Activated CD8-positive, alpha-beta T cell treated with anti-CD3 and anti-CD28 coated beads, Interleukin-2, amount 10 ng/mL, durations not matched to agents 7 days and 5 days (primary cell): Measurements from ENCODE around the gene TACC2. TPM values are rescaled to one million over a fixed set of nuclear protein-coding genes. Genes with fewer than 3 reads are reported as not detected.

ENCODE experiments used
- ATAC-seq: fragments of 150-1000 bp; cut with Tn5 transposase; one replicate; pipeline ENCODE4 v1.10.0; 2021; ENCODE audit warnings: moderate library complexity
- CTCF ChIA-PET: fragments of 350-600 bp; sonication (Branson Sonifier 250); formaldehyde crosslinking; loops from one replicate; lab custom pipeline; 2021; ENCODE audit warnings: antibody characterized with exemption; lab: Charles Lee
- POLR2A ChIA-PET: fragments of 350-600 bp; sonication (Branson Sonifier 250); formaldehyde crosslinking; loops from one replicate; lab custom pipeline; 2021; ENCODE audit warnings: antibody characterized with exemption; lab: Charles Lee
- DNase-seq: peaks from one replicate; pipeline ENCODE4 v3.0.0-alpha.2; 2020
- H3K27ac Mint-ChIP-seq: one replicate; pipeline ENCODE4 v1.8.0; 2021; ENCODE audit warnings: mild to moderate bottlenecking, mixed read lengths
- H3K27me3 Mint-ChIP-seq: one replicate; pipeline ENCODE4 v1.8.0; 2021; ENCODE audit warnings: low read depth, mixed read lengths
- H3K36me3 Mint-ChIP-seq: one replicate; pipeline ENCODE4 v1.8.0; 2021; ENCODE audit warnings: low read depth, mixed read lengths
- H3K4me1 Mint-ChIP-seq: one replicate; pipeline ENCODE4 v1.8.0; 2021; ENCODE audit warnings: low read depth, mixed read lengths
- H3K4me3 Mint-ChIP-seq: one replicate; pipeline ENCODE4 v1.8.0; 2021; ENCODE audit warnings: mild to moderate bottlenecking, mixed read lengths
- H3K9me3 Mint-ChIP-seq: one replicate; pipeline ENCODE4 v1.8.0; 2022; ENCODE audit warnings: mixed read lengths; ENCODE audit not compliant: insufficient read depth
- total RNA-seq, 2 experiments: library from RNA; stranded (reverse); gene quantifications; one replicate each; pipeline ENCODE4 v1.2.3, GENCODE V29; 2021

TACC2 gene
- total RNA-seq, 2 experiments from 2014 or later, result not detected

DNA sequence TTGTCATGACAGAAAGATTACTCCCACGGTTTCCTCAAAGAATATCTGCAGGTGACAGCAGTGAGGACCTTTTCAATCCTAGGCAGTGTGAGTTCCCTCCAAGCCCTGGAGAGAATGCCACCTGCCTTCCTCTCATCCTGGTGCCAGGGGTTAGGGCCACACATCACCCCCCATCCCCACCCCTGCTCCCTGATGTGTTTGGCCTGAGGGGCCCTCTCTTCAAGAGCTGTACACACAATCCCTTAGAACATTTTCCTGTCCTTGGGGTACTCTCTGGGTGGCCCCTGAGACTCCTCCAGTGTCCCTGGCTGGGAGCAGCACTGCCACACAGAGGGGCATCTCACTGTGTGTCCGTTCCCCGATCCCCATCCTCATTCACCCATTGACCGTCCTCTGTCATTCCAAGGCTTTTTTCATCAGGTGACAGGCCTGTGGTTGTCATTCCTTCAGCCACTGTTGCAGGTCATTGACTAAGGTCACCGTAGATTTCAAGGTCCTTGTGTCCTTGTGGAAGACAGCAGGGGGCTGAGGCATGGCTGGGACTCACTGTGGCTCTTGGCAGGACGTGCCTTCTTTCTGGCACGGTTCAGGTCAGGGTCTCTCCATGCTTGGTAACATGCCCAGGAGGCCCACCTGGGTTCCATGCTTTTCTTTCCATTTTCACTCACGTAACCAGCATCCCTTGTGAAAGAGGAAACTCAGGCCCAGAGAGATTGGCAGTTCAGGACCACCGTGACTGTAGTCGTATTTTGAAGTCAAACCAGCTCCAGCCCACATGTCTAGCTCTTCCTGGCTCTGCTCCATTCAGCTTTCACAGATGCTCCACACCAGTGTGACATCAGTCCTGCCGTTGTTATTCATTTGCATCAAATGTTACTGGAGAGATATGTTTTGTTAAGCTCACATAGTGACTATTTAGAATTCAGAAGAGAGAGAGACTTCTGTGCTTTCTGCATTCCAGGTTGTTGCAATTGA is 255.3 kb downstream of the TACC2 start:
- H3K27me3 Mint-ChIP-seq, result no peaks in the 10 kb centered on the region
- no peaks in the 10 kb centered on the region for H3K36me3 Mint-ChIP-seq
- ChIA-PET CTCF (no interaction called here), POLR2A (no interaction called here)
- H3K4me1 Mint-ChIP-seq, result no peaks in the 10 kb centered on the region
- no peak overlapping the region for H3K27ac Mint-ChIP-seq
- DNase-seq, result no peak
- no peak for ATAC-seq
- H3K9me3 Mint-ChIP-seq, result no peaks in the 10 kb centered on the region
- H3K4me3 Mint-ChIP-seq, result no peak overlapping the region

DNA sequence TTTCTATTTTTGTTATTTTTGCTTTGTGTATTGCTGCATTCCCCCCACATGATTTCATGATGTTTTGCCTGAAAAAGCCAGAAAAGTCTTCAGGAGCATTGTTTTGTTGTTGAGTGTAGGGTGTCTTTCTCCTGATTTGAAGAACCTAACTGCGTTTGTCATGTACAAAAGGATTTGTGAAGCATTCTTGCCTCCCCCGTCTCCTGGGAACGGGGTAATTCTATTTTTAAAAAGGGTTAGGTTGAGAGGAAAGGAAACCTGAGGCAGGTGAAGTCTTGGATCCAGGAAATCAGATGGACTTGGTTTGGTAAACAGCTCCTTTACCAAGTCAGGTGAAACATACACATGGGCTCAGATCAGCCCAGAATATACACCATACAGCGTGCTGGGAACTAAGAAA is 256.2 kb downstream of the TACC2 start:
- ChIA-PET CTCF (no interaction called here), POLR2A (no interaction called here)
- Mint-ChIP-seq H3K36me3 (no peaks in the 10 kb centered on the region), H3K27me3 (no peaks in the 10 kb centered on the region), H3K4me1 (no peaks in the 10 kb centered on the region), H3K4me3 (no peak overlapping the region), H3K27ac (no peak overlapping the region), H3K9me3 (no peaks in the 10 kb centered on the region)
- DNase-seq (no peak), ATAC-seq (no peak)

DNA sequence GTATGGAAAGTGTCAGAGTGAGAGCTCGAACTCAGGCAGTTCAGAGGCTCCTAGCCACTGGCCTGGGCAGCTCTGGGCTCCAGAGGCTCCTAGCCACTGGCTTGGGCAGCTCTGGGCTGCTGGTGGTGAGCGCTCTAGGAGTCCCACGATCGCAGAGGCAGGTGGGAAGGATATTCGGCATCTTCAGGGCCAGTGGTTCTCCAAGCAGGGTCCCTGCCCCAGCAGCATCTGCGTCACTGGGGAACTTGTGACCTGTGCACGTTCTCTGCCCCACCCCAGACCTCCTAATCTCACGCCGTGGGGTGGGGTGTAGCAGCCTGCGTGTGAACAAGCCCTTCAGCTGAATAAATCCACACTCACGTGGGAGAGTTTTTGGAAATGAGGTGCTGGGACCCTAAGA is 256.9 kb downstream of the TACC2 start:
- CTCF ChIA-PET, result no interaction called here
- H3K27ac Mint-ChIP-seq, result no peak overlapping the region

DNA sequence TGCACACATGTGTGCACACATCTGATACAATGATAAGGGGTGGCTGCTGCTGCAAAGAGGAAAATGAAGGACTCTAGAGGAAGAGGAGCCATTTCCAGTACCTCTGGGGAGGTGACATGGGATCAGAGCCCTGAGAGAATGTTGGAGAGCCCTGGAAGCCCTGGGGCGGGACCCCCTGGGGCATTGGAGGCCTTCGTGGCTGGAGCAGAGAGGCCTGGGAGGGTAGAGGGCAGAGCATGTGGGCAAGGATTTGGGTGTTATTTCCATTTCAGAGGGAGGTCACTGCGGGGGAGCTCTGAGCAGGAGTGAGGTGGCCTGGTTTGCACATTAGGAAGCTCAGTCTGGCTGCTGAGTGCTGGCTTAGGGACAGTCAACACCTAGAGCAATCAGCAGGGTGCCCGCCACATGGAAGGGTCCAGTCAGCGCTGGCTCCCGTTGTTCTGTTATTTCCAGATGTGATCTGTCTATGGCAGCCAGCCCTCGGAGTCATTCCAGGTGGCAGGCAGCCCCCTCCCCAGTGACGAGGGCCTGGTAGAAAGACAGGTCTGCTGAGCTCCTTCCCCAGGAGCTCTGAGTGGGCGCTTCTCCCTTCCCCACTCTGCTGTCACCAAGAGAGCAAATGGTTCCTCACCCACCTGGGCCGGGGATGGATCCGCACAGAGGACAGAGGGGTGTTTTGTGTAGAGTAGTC is 258.0 kb downstream of the TACC2 start:
- no peak for ATAC-seq
- POLR2A ChIA-PET, result no interaction called here

More for the DNA sequence above, 256.9 kb downstream of the TACC2 start:
- POLR2A ChIA-PET, result no interaction called here
- H3K27me3 Mint-ChIP-seq, result no peaks in the 10 kb centered on the region
- ATAC-seq (no peak), DNase-seq (no peak)
- H3K4me3 Mint-ChIP-seq, result no peak overlapping the region
- H3K4me1 Mint-ChIP-seq, result no peaks in the 10 kb centered on the region
- no peaks in the 10 kb centered on the region for H3K9me3 Mint-ChIP-seq
- no peaks in the 10 kb centered on the region for H3K36me3 Mint-ChIP-seq

DNA sequence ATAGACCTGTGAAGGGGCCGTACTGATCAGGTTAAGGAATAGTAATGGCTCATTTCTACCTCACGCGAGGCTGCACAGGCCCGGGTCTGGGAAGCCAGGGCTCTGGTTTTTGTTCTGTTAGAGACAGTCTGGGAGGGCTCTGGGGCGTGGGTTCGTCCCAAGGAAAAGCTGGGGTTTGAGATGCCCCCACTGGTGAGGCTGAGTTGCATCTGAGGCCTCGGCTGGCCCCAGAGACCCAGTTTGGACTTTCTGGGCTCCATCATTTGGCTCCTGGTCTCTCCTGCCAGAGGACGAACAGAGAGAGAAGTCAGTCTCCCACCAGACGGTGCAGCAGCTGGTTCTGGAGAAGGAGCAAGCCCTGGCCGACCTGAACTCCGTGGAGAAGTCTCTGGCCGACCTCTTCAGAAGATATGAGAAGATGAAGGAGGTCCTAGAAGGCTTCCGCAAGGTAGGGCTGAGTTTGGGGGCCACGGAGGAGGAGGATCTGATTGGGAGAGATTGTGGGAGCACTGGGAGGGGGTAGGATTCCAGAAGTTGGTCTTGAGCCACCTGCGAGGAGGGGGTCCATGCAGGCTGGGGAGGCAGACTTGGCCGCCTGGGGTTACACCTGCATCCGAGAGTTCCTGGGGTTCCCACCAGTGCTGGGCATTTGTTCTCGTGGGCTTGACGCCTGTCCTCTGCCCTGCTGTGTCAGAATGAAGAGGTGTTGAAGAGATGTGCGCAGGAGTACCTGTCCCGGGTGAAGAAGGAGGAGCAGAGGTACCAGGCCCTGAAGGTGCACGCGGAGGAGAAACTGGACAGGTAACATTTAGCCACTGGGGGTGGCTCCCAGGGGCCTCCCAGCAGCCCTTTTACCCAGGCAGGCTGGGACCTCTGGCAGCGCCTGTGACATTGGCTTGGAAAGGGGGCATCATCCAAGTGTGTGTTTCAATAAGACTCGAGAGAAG is 259.7 kb downstream of the TACC2 start:
- ATAC-seq (no peak), DNase-seq (no peak)
- Mint-ChIP-seq H3K4me1 (no peaks in the 10 kb centered on the region), H3K4me3 (no peak overlapping the region), H3K27me3 (peaks cover 3% of the 10 kb centered on the region), H3K36me3 (no peaks in the 10 kb centered on the region), H3K9me3 (no peaks in the 10 kb centered on the region), H3K27ac (no peak overlapping the region)
- ChIA-PET POLR2A (no interaction called here), CTCF (interaction anchor here (1.2 kb wide), 1 partner anchor 19 kb away, joined by 3 read pairs; no protein-coding TSS in a partner anchor)

More for the DNA sequence above, 258.0 kb downstream of the TACC2 start:
- Mint-ChIP-seq H3K4me1 (no peaks in the 10 kb centered on the region), H3K27me3 (no peaks in the 10 kb centered on the region), H3K27ac (no peak overlapping the region), H3K4me3 (no peak overlapping the region), H3K9me3 (no peaks in the 10 kb centered on the region), H3K36me3 (no peaks in the 10 kb centered on the region)
- DNase-seq, result no peak
- CTCF ChIA-PET, result no interaction called here

DNA sequence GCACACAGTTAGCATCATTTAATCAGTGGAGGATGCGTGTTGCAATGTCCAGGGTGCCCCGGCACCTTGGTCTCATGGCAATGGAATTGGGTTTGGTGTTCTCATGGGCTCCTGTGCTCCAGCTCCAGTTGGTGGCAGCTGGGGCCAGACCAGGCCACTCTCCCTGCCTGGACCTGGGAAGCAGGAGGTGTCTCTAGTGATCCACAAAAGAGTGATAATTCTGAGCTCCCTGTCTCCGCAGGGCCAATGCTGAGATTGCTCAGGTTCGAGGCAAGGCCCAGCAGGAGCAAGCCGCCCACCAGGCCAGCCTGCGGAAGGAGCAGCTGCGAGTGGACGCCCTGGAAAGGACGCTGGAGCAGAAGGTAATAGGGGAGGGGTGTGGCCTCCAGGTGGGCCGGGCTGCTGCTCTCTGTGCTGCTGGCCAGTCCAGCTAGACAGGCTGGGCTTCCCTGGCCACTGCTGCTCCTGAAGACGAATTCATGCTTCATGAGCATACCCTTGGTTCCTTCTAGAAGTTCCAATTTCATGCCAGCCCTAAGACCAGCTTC is 260.4 kb downstream of the TACC2 start:
- POLR2A ChIA-PET, result no interaction called here
- Mint-ChIP-seq H3K36me3 (no peaks in the 10 kb centered on the region), H3K4me1 (no peaks in the 10 kb centered on the region), H3K27ac (no peak overlapping the region), H3K27me3 (peaks cover 3% of the 10 kb centered on the region), H3K4me3 (no peak overlapping the region), H3K9me3 (no peaks in the 10 kb centered on the region)
- no peak for DNase-seq
- CTCF ChIA-PET, result interaction anchor here (1.2 kb wide), 1 partner anchor 18 kb away, joined by 3 read pairs; no protein-coding TSS in a partner anchor
- no peak for ATAC-seq

DNA sequence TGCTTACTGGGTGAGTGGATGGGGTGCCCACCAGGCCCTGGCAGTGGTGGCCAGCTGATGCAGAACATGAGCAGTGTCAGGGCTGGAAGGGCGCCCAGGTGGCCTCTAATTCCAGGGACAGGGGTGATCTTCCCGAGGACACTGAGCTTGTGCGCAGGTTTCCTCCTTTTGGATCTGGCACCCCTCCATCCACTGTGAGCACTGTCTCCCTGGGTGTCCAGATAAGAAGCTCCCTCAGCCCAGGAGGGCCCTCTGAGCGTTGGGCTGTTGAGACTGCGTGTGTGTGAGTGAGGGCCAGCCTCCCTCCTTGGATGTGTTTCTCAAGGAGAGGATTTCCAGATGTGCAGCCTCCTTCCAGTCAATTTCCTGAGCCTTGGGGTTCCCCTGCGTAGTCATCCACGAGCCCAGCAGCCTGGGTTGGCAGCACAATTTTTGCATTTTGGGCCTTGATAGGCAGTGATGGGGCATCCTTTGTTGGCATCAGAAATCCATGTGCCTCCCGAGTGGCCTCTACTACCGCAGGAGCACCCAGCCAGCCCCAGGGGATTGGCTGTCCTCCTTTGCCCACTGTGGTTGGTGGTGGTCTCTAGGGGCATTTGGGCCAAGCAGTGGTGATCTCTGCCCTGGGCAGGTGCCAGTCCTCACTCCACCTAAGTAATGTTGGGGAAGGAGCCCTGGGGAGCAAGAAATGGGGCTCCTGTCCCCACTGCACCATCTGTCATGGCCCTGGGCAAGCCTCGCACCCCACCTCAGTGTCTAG is 261.2 kb downstream of the TACC2 start:
- Mint-ChIP-seq H3K4me1 (no peaks in the 10 kb centered on the region), H3K27ac (no peak overlapping the region), H3K36me3 (no peaks in the 10 kb centered on the region), H3K9me3 (no peaks in the 10 kb centered on the region), H3K4me3 (no peak overlapping the region), H3K27me3 (peaks cover 3% of the 10 kb centered on the region)
- ChIA-PET CTCF (interaction anchor here (1.2 kb wide), 1 partner anchor 17 kb away, joined by 3 read pairs; no protein-coding TSS in a partner anchor), POLR2A (no interaction called here)
- DNase-seq (no peak), ATAC-seq (no peak)

DNA sequence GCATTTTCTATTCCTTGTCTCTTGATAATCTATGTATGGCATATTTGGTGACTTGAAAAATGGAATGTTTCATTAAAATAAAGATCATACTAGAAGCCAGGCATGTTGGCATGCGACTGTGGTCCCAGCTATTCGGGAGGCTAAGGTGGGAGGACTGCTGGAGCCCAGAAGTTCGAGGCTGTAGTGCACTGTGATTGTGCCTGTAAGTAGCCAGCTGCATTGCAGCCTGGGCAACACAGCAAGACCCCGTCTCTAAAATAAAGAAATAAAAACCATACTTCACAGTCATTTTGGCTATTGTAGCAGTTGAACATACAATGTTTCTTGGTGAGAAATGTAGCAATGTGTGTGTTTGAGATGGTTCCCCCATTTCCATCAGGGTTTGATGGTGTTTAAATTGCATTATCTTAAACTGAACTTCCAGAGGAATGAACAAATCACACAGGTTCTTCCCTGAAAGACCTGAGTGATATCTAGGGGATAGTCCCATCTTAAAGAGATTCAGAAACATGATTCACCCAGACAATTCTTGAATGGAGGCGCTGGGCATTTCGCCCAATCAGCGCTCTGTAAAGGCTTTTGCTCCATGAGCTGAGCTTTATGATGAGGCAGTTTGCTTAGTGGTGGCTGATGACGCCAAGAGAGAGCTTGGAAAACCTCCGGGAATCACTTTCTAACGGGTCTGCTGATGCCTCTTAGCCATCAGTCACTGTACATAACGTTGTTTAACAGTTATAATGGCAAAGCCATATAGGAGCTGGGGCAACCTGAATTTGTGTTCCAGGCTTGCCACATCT is 262.7 kb downstream of the TACC2 start:
- POLR2A ChIA-PET, result no interaction called here
- peaks cover 3% of the 10 kb centered on the region for H3K27me3 Mint-ChIP-seq
- H3K4me1 Mint-ChIP-seq, result no peaks in the 10 kb centered on the region
- no peaks in the 10 kb centered on the region for H3K36me3 Mint-ChIP-seq
- CTCF ChIA-PET, result no interaction called here
- H3K4me3 Mint-ChIP-seq, result no peak overlapping the region
- ATAC-seq (no peak), DNase-seq (no peak)
- H3K9me3 Mint-ChIP-seq, result no peaks in the 10 kb centered on the region
- no peak overlapping the region for H3K27ac Mint-ChIP-seq

DNA sequence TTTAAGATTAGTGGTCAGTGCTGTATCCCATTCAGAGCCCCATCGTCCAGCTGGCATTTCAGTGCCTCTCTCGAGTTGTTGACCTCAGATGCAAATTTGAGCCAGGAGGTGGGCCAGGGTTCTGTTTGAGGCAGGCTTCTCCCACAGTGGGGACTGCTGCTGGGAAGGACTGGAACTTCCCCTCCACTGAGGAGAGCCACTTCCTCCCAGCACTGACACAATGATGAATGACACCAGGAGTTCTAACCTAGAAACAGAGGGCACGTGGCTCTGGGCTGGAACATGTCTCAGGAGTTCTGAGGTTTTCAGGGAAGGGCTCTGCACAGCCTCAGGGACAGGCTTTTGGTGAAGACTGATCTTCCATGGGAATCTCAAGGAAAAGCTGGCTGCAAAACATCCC is 263.8 kb downstream of the TACC2 start:
- H3K9me3 Mint-ChIP-seq, result no peaks in the 10 kb centered on the region
- H3K4me1 Mint-ChIP-seq, result no peaks in the 10 kb centered on the region
- ATAC-seq, result no peak
- no peak for DNase-seq
- H3K4me3 Mint-ChIP-seq, result no peak overlapping the region
- no peak overlapping the region for H3K27ac Mint-ChIP-seq
- ChIA-PET CTCF (no interaction called here), POLR2A (no interaction called here)
- H3K27me3 Mint-ChIP-seq, result peaks cover 3% of the 10 kb centered on the region
- no peaks in the 10 kb centered on the region for H3K36me3 Mint-ChIP-seq

DNA sequence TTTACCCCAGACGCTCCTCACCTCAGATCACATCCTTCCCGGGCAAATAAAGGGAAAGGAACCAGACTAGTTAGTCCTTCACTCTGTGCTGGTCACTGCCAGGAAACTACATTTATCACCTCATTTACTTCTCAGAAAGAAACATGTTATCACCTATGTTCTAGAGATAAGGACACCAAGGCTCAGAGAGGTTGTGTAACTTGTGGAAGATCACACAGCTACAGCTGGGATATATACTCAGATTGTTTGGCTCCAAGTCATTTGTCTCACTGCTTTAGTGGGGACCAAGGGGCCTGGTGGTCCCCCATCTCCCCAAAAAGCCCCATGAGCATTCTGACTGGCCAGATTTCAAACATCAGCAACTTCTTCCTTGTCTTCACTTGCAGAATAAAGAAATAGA is 264.6 kb downstream of the TACC2 start:
- DNase-seq (no peak), ATAC-seq (no peak)
- no peak overlapping the region for H3K27ac Mint-ChIP-seq
- H3K9me3 Mint-ChIP-seq, result no peaks in the 10 kb centered on the region
- CTCF ChIA-PET, result interaction anchor here (0.9 kb wide), 1 partner anchor 14 kb away, joined by 3 read pairs; no protein-coding TSS in a partner anchor
- POLR2A ChIA-PET, result no interaction called here
- no peaks in the 10 kb centered on the region for H3K4me1 Mint-ChIP-seq
- H3K4me3 Mint-ChIP-seq, result no peak overlapping the region
- no peaks in the 10 kb centered on the region for H3K36me3 Mint-ChIP-seq
- H3K27me3 Mint-ChIP-seq, result peaks cover 3% of the 10 kb centered on the region
